OCI-LY1 (cell line): ENCODE results near the gene PRKG1.

Experiments
- CTCF ChIP-seq: fragments of 200-600 bp; sonication (generic), shearing (Covaris generic); IDR thresholded peaks from 2 replicates; pipeline ENCODE4 v1.5.1; 2017; ENCODE audit warnings: mild to moderate bottlenecking, antibody characterized with exemption, low read length, moderate library complexity, mixed read lengths
- EZH2 ChIP-seq: fragments of 200-600 bp; sonication (generic), shearing (Covaris generic); IDR thresholded peaks from 2 replicates; pipeline ENCODE4 v1.8.0; 2017; ENCODE audit warnings: borderline replicate concordance, mixed run types, mild to moderate bottlenecking, antibody characterized with exemption, low read length, moderate library complexity, mixed read lengths

- TF ChIP-seq CTCF: no peak
- TF ChIP-seq EZH2: no peak
These were observed 290.4 kb downstream of the PRKG1 start for GRCh38 chr10:51364674-51365073.
